Omental fat pad (tissue), 4 donors: ENCODE measurements around the gene GRPEL2. TPM values are rescaled to one million over a fixed set of nuclear protein-coding genes. Genes with fewer than 3 reads are reported as not detected.

Experiments
- ATAC-seq: fragments of 150-250 bp; one replicate; pipeline ENCODE4 v1.9.1; 2016; ENCODE audit warnings: mild to moderate bottlenecking, moderate library complexity; ENCODE audit not compliant: low FRiP score
- DNase-seq: peaks from one replicate; pipeline ENCODE4 v3.0.0-alpha.2; 2019; ENCODE audit warnings: low spot score
- total RNA-seq, 4 donors: library from RNA; depleted of rRNA; stranded (reverse); fragments of >200 nt; gene quantifications; one replicate each; pipeline ENCODE4 v1.1.0, GENCODE V29; 2016
- TF ChIP-seq, protein P1 (sequence below), 3 donors: fragments of 450-650 bp; IDR thresholded peaks; one replicate each; pipeline ENCODE4 v1.5.1; 2016 to 2017; ENCODE audit warnings: antibody characterized with exemption in 3 of 3, mild to moderate bottlenecking in 3 of 3, moderate library complexity in 2 of 3

Gene GRPEL2, protein sequence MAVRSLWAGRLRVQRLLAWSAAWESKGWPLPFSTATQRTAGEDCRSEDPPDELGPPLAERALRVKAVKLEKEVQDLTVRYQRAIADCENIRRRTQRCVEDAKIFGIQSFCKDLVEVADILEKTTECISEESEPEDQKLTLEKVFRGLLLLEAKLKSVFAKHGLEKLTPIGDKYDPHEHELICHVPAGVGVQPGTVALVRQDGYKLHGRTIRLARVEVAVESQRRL
- total RNA-seq, result 10 to 100 TPM; 10.9 to 18.4 (median 15.9) TPM

DNA sequence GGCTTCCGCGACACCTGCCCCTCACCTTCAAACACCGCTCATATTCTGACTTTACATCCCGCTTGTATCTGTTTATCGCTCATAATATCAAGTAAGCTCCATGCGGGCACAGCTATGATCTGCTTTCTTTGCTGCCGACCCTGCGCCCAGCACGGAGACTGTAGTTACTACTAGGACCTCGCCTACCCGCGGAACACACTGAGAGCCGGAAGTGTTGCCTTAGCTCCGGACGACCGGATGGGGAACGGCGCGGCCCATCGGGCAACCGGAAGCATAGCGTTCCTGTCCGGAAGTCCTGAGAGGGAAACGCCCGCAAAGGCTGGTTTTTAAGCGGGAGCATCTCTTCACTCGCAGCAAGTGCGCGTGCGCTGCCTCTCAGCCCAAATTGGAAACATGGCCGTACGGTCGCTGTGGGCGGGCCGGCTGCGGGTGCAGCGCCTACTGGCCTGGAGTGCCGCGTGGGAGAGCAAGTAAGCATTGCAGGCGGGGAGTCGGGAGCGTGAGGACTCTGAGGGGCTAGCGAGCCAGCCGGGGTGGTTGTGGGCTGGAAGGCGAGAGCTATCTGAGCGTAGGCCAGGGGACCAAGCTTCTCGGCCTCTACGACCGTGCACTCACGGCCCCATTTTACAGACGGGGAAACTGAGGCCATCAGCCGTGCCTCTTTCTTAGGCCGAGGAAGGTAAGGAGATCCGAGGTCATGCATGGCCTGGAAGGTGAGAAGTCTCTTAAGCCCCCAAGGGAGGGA is at the start of gene GRPEL2:
TSS of gene GRPEL2 (plus strand) at position 353 of the 745 bp plus-strand sequence. CDS start at position 394, 41 bp downstream.
- TF ChIP-seq, protein P1, sequence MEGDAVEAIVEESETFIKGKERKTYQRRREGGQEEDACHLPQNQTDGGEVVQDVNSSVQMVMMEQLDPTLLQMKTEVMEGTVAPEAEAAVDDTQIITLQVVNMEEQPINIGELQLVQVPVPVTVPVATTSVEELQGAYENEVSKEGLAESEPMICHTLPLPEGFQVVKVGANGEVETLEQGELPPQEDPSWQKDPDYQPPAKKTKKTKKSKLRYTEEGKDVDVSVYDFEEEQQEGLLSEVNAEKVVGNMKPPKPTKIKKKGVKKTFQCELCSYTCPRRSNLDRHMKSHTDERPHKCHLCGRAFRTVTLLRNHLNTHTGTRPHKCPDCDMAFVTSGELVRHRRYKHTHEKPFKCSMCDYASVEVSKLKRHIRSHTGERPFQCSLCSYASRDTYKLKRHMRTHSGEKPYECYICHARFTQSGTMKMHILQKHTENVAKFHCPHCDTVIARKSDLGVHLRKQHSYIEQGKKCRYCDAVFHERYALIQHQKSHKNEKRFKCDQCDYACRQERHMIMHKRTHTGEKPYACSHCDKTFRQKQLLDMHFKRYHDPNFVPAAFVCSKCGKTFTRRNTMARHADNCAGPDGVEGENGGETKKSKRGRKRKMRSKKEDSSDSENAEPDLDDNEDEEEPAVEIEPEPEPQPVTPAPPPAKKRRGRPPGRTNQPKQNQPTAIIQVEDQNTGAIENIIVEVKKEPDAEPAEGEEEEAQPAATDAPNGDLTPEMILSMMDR (IDR thresholded peaks at IDR 0.05), result no peak
- ATAC-seq (peak; percentile 97), DNase-seq (peak; percentile 73)

DNA sequence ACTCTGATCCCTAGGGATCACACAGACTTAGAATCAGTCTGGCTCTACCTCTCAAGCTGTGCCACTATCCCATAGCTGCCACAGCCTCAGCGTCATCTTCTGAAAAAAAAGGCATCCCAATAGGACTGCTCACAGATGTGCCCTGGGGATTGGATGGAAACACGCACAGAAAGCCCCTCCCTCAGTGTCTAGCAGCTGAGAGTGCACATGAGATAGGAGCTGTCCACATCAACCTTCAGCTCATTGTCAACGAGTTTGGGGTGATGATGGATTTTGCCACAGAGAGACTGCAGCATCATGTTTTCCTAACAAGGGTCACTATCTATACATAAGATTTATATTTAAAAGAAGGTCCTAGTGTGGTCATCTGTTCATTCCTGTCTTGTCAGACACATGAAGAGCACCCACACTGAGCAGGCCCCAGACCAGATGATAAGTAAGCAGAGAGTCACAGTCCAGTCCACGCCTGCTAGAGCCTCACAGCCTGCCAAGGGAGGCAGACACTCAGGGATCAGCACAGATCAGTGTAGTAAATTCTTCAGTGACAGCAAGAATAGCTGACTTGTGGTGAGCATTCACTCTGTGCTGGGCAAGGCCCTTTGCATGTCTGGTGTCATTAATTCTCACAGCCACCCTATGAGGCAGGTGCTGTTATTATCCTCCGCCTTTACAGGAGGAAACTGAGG is 47.8 kb upstream of the GRPEL2 start:
- TF ChIP-seq, protein P1 (IDR thresholded peaks at IDR 0.05), result no peak
- no peak for ATAC-seq
- no peak for DNase-seq

DNA sequence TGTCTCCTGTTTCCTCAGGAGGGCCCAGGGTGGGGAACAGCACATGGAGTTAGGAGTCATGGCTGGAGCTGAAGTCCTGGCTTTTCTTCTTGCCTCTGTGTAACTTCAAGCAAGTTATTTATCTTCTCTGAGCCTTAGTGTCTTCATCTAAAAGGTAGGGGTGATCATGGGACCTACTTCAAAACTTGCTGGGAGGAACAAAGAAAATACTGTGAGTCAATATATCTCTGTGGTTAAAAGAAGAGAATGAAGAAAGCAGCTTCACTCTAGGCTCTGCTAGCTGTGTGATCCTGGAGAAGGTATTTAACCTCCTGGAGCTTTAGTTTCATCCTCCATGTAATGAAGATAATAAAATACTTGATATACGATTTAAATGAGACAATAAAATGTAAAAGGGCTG is 47.1 kb upstream of the GRPEL2 start:
- TF ChIP-seq, protein P1 (IDR thresholded peaks at IDR 0.05), result no peak
- DNase-seq (no peak), ATAC-seq (no peak)

DNA sequence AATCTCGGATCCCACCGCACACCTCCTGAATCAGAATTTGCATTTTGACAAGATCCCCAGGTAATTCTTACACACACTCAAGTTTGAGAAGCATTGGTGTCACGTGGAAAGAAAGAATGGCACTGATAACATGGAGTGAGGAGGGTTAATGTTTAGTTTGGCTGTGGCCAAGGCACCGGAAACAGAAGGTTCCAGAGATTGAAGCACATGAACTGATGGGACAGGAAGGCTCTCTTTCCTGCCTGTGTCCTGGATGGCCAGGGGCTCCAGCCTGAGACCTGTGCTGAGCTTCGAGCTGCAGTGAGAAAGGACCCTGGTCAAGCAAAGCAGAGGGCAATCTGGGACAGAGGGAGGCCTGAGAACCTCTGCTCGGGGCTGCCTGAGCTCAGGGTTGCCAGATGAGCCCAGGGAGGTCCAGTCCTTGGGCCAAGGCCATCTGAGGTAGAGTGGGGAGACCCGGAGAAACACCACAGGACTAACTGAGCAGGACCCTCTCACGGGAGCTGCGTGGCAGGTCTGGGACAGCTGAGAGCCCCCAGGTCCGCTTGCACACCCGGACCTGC is 46.4 kb upstream of the GRPEL2 start:
- TF ChIP-seq, protein P1 (IDR thresholded peaks at IDR 0.05), result no peak
- ATAC-seq (no peak), DNase-seq (no peak)

GRCh38 chr5:149299451-149300054 is 45.7 kb upstream of the GRPEL2 start:
- DNase-seq, result no peak
- TF ChIP-seq, protein P1 (IDR thresholded peaks at IDR 0.05), result no peak
- no peak for ATAC-seq

DNA sequence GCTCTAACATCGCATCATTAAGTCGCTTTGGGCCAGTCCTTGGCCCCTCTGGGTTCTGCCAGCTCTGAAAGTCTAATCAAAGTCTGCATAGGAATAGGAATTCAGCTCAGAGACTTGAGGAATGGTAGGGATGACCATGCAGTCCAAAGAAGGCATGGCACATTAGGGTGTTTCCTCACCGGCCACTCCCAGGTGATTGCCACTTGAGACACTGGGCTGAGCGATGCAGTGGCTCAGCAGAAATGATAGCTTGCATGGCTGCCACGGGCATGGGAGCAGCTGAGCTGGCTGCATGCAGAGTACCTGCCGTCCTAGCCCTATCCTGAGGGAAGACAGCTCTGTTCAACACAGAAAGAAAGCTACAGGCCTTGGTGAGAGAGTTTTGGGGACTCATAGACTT is 44.9 kb upstream of the GRPEL2 start:
- TF ChIP-seq, protein P1 (IDR thresholded peaks at IDR 0.05), result no peak
- DNase-seq, result no peak

More for the DNA sequence above, 44.9 kb upstream of the GRPEL2 start:
- ATAC-seq, result no peak
